ENCODE measurements around the gene ZSCAN30.
A peak's percentile ranks its signal among the peaks of the same experiment; 100 is the strongest.

ZSCAN30 gene

GRCh38 chr18:35278085-35278484, 11.9 kb downstream of the ZSCAN30 start:
- no peak for DNase-seq

DNA sequence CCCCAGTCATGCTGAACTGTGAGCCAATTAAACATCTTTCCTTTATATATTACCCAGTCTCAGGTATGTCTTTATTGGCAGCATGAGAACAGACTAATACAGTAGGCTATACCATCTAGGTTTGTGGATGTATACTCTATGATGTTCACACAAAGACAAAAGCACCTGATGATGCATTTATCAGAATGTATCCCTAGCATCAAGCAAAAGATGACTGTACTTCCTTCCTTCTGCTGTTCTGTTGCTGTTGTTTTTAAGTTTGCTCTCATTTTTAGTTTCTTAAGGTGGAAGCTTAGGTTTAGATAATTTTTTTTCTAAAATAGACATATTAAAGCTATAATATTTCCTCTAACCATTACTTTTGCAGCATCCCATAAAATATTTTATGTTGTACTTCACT, 12.4 kb downstream of the ZSCAN30 start:
- DNase-seq: no peak

DNA sequence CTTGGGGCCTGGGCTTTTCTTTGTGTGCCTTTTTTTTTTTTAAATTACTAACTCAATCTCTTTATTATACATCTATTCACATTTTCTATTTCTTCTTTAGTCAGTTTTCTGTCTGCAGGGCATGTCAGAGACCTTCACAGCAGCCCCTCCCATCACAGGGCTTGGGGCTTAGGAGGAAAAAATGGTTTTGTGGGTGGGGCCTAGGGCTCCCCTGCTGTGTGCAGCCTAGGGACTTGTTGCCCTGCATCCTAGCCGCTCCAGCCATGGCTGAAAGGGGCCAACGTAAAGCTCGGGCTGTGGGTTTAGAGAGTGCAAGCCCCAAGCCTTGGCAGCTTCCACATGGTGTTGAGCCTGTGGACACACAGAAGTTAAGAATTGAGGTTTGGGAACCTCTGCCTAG, 13.8 kb downstream of the ZSCAN30 start:
- DNase-seq: no peak

DNA sequence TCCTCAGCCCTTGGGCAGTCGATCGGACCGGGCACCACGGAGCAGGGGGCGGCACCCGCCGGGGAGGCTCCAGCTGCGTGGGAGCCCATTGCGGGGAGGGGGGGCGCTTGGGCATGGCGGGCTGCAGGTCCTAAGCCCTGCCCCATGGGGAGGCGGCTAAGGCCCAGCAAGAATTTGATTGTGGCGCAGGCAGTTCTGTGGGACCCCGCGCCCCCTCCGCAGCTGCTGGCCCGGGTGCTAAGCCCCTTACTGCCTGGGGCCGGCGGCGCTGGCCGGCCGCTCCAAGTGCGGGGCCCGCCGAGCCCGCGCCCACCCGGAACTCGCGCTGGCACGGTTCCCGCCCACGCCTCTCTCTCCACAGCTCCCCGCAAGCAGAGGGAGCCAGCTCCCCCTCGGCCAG, 18.4 kb downstream of the ZSCAN30 start:
- DNase-seq: no peak

DNA sequence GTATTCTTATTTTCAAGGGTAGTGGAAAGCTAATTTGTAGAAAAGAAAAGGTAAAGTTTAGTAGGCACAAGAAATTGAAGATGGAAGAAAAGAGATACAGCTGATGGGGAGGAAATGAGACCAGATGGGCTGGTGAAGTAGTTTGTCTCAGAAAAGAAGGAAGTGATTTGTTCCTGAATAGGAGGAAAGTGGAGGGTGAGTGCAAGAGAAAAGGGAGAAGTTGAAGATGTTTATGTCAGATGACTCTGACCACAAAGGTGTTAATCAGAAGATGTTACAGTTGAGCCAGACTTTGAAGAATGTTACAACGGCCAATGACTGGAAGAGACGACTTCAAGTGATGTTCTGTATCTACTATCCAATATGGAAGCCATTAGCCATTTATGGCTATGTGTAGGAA, 21.2 kb downstream of the ZSCAN30 start:
- DNase-seq: no peak

DNA sequence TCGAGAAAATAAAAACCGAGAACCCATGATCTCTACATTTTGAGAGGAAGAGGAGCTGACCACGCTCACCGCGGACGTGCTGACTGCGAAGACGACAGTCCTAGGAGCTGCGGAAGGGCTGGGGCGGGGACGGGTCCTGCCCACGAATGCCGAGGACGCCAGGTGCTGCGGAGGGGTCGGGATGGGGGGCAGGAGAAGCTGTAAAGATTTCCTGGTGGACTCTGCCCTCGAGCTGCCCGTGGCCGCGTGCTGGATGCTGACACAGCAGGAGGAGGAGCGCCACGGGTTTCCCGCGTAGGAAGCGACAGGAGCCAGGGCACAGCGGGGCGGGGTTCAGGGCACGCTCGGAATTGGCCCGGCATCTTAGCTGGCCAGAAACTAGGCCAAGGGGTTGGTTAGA, 22.2 kb downstream of the ZSCAN30 start:
- DNase-seq: peak; percentile 62

- peak; percentile 84 for DNase-seq
These were observed 22.8 kb downstream of the ZSCAN30 start for GRCh38 chr18:35267161-35267651.

- DNase-seq: no peak
These were observed 25.6 kb downstream of the ZSCAN30 start for GRCh38 chr18:35264409-35264808.

DNA sequence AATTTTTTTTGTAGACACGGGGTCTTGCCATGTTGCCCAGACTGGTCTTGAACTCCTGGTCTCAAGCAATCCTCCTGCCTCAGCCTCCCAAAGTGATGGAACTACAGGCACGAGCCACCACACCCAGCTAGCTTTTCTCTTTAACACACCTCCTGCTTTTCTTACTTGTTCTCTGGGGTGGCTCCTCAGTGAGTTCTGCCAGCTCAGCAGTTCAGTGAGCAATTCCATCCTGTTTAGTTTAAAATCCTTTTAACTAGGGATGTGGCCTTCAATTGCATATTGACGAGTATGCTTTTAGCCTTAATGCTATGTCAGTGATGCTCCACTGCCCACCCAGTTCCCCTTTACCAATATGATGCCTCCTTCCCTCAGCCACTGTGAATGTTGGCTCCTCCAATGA, 33.1 kb downstream of the ZSCAN30 start:
- DNase-seq: no peak

DNA sequence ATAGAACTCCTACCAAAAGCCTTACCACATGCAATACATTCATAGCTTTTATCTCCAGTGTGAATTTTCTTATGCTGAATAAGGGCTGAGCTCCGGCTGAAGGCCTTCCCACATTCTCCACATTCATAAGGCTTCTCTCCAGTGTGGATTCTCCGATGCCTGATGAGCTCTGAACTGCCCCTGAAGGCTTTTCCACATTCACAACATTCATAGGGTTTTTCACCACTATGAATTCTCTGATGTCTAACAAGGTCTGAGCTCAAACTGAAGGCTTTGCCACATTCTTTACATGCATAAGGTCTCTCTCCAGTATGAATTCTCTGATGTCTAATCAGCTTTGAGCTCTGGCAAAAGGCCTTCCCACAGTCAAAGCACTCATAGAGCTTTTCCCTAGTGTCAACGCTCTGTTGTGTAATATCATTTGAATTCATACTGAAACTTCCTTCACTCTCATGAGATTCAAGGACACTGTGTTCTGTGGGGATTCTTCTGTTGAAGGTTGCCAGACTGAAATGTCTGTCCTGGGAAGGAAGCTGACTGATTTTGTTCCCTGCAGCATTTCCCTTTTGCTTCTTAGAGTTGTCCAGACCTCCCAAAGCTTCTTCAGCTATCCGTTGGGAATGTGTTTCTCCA, 36.3 kb downstream of the ZSCAN30 start:
- DNase-seq: no peak

DNA sequence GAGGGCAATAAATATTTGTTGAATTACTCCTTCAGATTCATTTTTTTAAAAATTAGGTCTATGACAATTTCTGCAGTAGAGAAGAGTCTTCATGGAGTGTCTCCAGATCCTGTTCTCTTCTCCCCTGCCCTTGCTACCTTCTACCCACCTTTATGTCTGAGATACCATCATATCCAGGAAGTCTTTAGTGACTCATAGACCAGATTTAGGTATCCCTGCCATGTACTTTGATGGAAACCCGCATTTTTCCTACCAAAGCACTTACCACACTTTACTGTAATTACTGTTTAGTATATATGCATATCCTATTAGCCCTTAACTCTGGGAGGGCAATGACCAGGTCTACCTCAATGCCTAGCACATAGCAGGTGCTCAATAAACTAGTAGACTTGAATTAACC, 37.6 kb downstream of the ZSCAN30 start:
- DNase-seq: no peak

GRCh38 chr18:35248429-35248828, 41.6 kb downstream of the ZSCAN30 start:
- DNase-seq: no peak

GRCh38 chr18:35247412-35248249, 42.4 kb downstream of the ZSCAN30 start:
- DNase-seq: no peak

DNA sequence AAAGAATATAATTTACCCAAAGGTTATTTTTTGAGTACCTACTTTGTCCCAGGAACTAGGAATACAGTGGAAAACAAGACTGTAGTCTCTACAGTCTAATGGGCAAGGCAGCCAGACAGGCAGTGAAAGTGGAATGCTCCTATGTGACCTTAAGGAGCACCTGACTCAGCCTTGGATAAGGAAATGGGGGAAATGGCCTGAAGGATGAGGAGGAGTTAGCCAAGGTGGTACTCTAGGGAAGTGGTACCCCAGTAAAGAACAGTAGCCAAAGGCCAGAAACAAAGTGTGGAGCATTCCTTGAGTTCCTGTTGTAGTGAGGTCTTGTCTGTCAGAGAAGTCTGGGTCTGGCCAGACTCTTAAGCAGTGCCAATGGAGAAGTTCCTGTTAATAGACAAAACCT, 43.2 kb downstream of the ZSCAN30 start:
- DNase-seq: no peak

GRCh38 chr18:35245719-35246317, 44.2 kb downstream of the ZSCAN30 start:
- no peak for DNase-seq

GRCh38 chr18:35244671-35245070, 45.4 kb downstream of the ZSCAN30 start:
- DNase-seq: no peak

GRCh38 chr18:35242426-35242825, 47.6 kb downstream of the ZSCAN30 start:
- no peak for DNase-seq

GRCh38 chr18:35241448-35241804, 48.6 kb downstream of the ZSCAN30 start:
- no peak for DNase-seq

DNA sequence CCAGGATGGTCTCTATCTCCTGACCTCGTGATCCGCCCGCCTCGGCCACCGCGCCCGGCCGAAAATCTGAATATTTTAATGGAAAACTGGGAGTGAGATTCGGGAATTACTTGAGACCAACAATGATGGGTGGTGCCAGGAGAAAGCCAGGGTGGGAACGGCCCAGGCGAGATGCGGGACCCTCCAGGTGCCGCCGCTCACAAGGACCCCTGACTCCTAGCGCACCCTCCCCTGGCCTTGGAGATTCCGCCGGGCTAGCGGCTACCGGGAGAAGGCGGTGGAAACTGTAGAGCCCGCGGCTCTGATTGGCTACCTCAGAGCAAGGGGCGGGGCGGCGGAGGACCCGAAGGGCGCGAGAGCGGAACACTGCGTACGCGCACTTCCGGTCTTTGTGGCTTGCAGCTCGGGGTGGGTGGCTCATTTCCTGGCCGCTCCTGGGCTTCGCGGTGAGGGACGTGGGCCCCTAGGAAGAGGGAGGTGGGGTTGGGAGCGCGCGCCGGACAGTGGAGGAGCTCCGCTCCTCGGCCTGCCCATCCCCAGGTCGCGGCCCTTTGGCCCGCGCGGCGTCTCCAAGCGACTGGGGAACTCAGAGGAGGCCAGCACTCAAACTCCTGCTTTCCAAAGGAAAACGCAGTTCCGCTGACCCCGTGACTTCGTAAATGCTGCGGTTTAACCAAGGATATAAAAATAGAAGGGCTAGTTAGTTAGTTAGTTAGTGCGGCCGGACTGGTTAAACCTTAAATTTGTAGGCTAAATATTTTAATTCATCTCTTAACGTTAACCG, 49.2 kb downstream of the ZSCAN30 start, which contains the start of gene ZNF397:
Gene ZNF397 (plus strand): TSS at position 371 of the 784 bp plus-strand sequence. CDS start 1,437 bp downstream, outside the sequence.
- DNase-seq: peak; percentile 97

GRCh38 chr18:35239314-35239713, 50.7 kb downstream of the ZSCAN30 start:
- DNase-seq: no peak

DNA sequence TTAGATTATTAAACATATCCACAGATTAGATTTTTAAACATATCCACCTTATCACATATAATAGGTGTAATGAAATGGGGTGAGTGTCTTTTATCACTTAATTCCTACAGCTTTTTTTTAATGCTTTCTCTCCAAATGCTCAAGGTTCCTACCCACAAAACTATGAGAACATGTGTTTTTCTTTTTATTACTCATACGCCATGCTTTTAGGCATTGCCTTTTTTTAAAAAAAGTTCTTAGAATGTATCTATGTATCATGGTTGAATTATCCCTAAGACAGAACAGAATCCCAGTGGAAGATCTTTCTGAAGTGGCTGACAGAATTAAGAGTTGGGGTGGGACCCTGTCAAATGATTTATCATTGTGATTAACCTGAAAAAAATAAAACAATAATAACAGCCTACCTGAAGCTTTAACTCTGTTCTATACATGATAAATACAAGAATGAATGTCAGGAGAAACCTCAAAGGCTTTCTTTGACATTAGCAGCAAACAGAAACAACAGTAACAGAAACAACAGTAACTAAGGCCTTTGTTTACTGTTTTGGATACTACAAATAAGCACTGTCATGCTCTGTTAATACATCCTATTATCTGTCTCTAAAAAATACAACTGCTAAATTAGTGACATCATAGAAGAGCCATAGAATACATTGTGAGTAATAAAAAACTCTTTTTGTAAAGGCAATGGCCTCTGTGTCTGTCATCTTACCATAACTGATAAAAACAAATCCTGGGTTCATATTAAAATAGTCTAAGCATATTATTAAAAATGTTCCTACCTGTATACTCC, 53.3 kb downstream of the ZSCAN30 start:
- no peak for DNase-seq

GRCh38 chr18:35231052-35231451, 59.0 kb downstream of the ZSCAN30 start:
- DNase-seq: peak; percentile 83
